Right hindlimb (tissue), 1 donor: ENCODE data around the gene TBC1D10A.
A peak's percentile ranks its signal among the peaks of the same experiment; 100 is the strongest.

ENCODE experiments used
- DNase-seq: peaks from one replicate; pipeline ENCODE4 v3.0.0-alpha.2; 2018

The TBC1D10A gene

DNA sequence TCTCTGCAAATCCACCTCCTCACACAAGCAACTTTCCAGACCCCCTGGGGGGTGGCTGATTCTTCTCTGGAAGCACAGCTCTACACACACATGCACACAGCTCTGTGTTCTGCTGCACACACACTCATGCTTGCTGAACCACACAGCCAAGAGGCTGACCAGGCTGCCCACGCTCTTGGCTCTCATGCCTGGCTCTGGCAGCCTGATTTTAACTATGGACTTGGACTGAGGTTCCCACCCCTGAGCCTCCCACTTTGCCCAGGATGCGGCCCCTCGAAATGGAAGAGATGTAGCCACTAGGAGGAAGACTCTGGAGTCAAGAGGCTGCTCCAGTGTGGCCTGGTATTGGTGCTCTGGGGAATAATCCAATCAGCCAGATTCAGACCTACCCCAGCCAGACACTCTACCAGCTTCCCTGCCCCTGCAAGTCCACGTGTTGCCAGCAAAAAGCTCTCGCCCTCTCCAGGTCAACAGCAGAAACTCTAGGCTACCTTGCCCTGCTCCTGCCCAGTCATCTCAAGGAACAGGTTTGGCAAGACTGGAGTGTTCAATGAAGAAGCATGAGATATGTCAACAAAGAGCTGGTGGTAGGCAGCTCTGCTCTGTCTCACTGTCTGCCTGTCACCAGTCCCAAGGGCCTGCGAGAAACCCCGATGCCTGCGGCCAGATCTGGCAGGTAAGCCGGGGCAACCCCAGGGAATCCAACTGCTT lies 28.6 kb downstream of the TBC1D10A start:
- DNase-seq: no peak

GRCh38 chr22:30297276-30297990 lies 29.3 kb downstream of the TBC1D10A start:
- DNase-seq: no peak

DNA sequence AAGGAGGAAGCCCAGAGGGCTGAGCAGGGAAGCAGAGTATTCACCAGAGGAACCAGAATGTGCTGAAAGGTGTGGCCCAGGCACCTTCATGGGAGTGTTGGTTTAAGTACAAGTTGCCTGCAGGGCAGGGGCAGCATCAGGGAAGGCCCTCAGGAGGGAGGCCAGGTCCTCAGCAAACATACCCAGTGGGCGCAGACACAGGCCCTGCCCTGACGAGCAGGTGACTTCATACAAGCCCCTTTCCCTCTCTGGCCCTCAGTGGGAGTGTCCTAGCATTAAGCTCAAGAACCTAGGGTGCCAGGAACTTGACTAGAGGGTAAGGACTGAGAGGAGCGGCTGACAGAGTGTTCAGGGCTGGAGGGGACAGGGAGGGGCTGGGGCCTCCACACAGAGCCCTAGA lies 29.9 kb downstream of the TBC1D10A start:
- no peak for DNase-seq

- DNase-seq: no peak
These were observed 30.4 kb downstream of the TBC1D10A start for GRCh38 chr22:30296324-30296723.

GRCh38 chr22:30295576-30295975 lies 31.2 kb downstream of the TBC1D10A start:
- DNase-seq: no peak

- DNase-seq: no peak
These were observed 31.9 kb downstream of the TBC1D10A start for GRCh38 chr22:30294830-30295229.

- DNase-seq: no peak
These were observed 32.7 kb downstream of the TBC1D10A start for GRCh38 chr22:30294066-30294465.

- no peak for DNase-seq
These were observed 33.7 kb downstream of the TBC1D10A start for GRCh38 chr22:30293026-30293425.

DNA sequence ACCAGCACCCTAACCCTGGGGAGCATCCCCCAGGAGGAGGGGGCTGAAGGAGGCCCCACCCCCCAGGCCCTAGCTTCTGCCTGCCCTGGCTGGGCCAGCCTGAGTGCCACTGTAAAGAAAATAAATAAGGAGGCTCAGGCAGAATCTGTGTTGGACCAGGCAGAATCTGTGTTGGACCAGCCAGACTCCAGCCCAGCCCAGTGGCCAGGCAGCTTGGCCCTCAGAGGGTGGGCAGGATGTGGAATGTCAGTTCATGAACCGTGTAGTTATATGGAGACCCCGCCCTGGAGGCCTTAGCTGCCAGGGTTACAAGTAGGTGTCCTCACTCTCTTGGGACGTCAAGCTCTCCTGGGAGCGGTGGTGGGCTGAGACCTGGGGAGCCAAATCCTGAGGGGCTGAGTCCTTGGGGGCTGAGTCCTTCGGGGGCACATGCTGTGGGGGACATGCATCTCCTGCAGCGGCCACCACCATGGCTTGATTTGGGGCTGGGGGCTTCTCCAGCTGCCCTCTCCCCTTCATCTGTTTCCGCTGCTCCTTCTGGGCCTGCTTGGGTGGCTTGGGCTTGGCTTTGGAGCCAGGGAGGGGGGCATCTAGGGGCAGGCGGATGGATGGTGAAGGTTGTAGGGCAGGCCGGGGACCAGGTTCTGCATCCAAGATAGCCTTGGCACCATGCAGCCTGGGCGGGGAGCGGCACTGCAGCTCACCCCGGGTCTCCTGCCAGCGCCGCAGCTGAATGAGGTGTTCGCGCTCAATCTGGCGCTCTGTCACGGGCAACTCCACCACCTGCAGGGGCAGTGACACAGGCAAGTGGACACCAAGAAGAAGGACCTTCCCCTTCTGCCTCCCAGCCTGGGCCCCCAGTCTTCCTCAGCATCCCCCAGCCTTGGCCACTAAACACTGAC lies 34.4 kb downstream of the TBC1D10A start:
- no peak for DNase-seq

- peak; percentile 80 for DNase-seq
These were observed 35.5 kb downstream of the TBC1D10A start for GRCh38 chr22:30291058-30291892.

GRCh38 chr22:30290342-30291057 lies 36.2 kb downstream of the TBC1D10A start:
- no peak for DNase-seq

DNA sequence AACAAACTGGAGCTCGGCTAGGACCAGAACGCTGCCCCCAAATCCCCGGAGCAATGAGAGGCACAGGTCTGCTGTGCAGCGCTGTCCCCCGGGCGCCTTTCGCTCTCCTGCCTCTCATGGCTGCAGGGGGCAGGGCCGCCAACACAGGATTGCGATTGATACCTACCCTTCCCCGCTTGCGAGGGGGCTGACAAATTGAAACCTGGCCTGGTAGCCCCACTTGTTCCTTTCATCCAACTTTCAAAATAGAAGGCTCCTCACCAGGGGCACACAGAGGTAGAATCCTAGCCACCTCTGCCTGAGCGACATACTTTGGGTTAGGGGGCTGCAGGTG lies 36.8 kb downstream of the TBC1D10A start:
- no peak for DNase-seq

GRCh38 chr22:30289141-30289979 lies 37.4 kb downstream of the TBC1D10A start, which contains the start of gene CASTOR1:
CASTOR1 (minus strand) TSS chr22:30289505; CDS start chr22:30289497, 8 bp downstream.
- peak; percentile 99 for DNase-seq

DNA sequence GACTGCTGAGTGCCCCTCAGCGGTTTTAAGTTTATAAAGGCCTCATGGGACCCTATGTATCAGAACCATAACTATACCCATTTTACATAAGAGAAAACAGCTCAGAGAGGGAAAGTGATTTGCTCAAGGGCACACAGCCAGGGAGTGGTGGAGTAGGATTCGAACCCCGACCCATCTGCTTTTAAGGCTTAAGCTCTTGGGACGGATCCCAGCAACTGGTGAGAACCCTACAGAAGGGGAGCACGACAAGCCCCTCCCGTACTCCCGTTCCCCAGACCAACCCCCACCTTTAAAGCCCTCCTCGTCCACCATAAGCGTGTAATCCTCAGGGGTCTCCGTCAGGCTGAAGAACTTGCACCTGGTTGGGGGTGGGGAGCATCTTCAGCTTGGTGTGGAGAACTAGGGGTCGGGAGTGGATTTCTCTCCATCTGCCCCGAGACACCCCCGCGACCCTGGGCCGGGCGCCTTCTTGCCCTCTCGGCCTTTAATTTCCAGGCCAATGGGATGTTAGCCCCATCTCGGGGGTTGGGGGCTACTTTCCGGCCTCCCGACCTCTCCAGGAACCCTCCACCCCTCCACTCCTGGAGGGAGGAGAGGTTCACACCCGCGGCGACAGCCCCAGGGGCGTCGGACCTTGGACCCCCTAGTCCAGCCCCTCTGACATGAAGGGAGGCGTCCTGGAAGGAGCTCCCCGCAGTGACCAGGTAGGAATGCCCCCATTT lies 38.2 kb downstream of the TBC1D10A start:
- DNase-seq: peak; percentile 40

- peak; percentile 86 for DNase-seq
These were observed 38.9 kb downstream of the TBC1D10A start for GRCh38 chr22:30287648-30288418.

DNA sequence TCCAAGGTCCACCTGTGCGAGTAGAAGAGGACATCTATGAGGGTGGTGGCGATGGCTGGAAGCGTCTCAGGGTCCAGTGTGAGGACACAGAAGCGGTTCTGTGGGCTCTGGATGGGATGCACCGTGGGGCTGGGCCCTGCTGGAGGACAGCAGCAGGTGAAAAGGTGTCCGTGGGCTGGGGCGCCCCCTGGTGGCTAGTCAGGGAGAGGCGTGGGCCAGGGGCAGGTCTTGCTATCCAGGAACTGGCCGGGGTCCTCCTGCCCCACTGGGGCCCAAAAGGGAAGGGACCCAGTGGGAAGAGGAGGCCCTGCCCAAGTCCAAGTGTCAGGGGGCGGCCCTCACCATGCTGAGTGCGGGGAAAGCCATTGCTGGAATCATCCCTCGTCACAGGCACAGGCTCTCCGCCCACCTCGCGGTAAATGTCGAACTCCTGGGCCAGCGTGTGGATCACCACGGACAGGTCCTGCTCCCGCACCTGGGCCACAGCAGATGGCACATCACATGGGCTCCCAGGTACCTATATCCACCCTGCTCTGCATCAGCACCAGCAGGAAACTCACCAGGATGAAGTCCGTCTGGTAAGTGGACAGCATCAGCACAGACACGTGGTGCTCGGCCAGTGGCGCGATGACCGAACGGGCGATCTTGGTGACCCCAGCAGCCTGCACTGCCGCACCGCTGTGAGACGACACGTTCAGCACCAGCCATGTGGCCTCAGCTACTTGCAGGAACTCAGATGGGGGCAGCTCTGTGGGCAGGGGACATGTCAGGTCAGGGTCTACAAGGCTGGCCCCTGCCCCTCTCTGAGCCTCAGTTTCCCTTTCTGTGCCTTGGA lies 39.7 kb downstream of the TBC1D10A start:
- DNase-seq: peak; percentile 73

DNA sequence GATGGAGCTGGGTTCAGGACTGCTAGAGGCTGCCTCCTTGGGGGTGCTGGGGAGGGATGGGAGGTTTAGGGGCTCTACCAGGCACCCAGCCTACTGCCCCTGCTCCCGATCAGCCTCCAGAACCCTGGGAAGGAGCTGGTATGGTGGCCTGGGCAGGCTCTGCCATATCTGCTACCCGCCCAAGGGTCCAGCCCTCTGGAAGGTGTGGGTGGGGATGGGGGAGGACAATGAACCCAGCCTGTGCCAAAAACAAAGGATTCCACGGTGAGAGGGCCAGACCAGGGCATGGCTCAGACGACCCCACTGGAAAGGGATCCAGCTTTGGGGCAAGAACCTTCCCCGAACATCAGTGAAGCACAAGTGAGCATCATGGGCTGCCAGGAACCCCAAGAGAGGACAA lies 40.4 kb downstream of the TBC1D10A start:
- DNase-seq: no peak

DNA sequence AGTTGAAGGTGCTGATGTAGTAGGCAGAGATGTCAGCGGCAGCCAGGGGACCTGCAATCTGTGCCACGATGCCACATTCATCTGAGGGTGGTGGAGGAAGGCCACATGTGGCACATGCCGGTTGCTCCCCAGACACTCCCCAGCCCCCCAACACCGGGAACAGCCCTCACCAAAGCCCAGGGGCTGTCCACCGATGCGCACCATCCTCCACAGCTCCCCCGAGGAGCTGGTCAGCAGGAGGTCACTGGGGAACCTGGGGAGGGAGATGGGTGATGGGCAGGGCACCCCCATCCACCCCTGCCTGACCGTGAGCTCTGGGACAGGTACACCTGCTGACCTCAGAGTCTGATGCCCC lies 40.9 kb downstream of the TBC1D10A start:
- DNase-seq: no peak
